Measurements from ENCODE around the gene NUBPL.

DNA sequence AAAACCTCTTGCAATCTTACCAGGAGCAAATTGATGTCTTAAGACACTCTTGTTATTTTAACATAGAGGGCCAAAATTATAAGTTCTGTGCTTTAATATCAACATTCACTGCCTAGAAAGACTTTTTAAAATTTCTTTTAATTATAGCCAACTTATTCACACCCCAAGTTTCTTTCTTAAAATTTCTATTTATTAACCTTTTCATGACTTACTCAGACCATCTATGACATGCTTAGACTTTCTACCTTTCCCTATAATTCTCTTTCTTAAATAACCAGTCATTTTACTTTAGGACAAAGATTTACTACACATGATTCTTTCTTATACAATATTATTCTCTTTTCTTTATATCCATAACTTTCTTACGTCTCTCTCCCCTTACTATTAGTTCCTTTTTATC, 220.4 kb downstream of the NUBPL start:
- TF ChIP-seq, protein P1, sequence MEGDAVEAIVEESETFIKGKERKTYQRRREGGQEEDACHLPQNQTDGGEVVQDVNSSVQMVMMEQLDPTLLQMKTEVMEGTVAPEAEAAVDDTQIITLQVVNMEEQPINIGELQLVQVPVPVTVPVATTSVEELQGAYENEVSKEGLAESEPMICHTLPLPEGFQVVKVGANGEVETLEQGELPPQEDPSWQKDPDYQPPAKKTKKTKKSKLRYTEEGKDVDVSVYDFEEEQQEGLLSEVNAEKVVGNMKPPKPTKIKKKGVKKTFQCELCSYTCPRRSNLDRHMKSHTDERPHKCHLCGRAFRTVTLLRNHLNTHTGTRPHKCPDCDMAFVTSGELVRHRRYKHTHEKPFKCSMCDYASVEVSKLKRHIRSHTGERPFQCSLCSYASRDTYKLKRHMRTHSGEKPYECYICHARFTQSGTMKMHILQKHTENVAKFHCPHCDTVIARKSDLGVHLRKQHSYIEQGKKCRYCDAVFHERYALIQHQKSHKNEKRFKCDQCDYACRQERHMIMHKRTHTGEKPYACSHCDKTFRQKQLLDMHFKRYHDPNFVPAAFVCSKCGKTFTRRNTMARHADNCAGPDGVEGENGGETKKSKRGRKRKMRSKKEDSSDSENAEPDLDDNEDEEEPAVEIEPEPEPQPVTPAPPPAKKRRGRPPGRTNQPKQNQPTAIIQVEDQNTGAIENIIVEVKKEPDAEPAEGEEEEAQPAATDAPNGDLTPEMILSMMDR (IDR thresholded peaks at IDR 0.05): no peak
- TF ChIP-seq ZFX (IDR thresholded peaks at IDR 0.05; ENCODE audit: borderline replicate concordance): no peak

All from 22Rv1 (cell line).